IPS-18c (cell line): ENCODE data around the gene ABCB1.
"Not testable (repeated sequence)": the region's sequence is repeated elsewhere in the genome, so short reads cannot be mapped to it uniquely, and the experiment has no call there.

Experiments
- H3K4me3 ChIP-seq: 2 replicates; pipeline ENCODE4 v1.7.0; 2013; ENCODE audit warnings: low read depth, mild to moderate bottlenecking, low read length, moderate library complexity; ENCODE audit not compliant: insufficient read depth
- H3K9me3 ChIP-seq: one replicate; pipeline ENCODE4 v1.6.1; 2013; ENCODE audit warnings: mild to moderate bottlenecking, low read length, moderate library complexity; ENCODE audit not compliant: control insufficient read depth, insufficient read depth

The ABCB1 gene

GRCh38 chr7:87499494-87499893 lies 101.2 kb downstream of the ABCB1 start:
- H3K9me3 ChIP-seq, result no peaks in the 10 kb centered on the region
- no peak overlapping the region for H3K4me3 ChIP-seq

DNA sequence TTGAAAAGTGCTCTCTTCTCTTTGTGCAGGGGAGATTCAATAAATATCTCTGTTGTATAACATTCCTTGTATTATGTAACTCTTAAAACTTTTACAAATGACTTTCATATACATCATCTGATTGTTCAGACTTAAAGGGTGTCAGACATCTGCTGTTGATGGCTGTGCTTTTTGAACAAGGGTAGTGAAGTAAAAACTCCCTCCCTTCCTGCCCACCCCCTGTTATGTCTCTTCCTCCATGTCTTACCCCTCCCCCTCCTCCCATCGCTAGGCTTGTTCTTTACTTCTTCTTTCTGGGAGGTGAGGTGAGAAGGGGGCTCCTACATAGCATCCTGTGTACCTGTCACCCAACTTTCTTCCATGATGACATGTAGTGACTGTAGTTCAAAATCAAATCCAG lies 101.8 kb downstream of the ABCB1 start:
- Histone ChIP-seq H3K9me3 (no peaks in the 10 kb centered on the region), H3K4me3 (no peak overlapping the region)

DNA sequence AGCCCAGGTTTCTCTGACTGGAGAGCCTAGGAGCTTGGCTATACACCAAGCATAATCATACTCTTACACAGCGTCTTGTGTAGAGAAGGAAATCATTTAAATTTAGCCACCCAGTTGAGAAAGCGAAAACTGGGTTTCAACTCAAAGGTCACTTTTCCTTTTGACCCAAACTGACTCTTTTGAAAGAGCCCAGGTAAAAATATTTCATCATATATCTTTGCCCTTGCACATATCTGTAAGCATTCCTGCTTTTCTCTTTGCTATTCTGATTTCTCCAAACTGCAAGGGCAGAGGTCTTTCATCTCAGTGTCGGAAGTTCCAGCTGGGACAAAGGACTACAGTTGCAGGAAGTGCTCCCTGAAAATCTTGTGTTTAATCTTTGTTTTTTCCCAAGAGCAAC lies 103.2 kb downstream of the ABCB1 start:
- no peaks in the 10 kb centered on the region for H3K9me3 ChIP-seq
- H3K4me3 ChIP-seq, result no peak overlapping the region

- H3K4me3 ChIP-seq, result no peak overlapping the region
- no peaks in the 10 kb centered on the region for H3K9me3 ChIP-seq
Observed at GRCh38 chr7:87495366-87495765, 105.3 kb downstream of the ABCB1 start.

DNA sequence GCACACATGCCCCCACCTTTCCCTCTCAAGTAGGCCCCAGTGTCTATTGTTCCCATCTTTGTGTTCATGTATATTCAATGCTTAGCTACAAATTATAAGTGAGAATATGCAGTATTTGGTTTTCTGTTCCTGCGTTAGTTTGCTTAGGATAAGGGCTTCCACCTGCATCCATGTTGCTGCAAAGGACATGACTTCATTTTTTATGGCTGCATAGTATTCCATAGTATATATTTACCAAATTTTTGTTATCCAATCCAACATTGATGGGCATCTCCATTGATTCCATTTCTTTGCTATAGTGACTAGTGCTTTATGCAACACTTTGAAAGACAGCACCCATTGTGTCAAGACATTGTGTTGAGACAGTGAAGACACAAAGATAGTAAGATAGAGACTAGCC lies 106.2 kb downstream of the ABCB1 start:
- H3K9me3 ChIP-seq, result no peaks in the 10 kb centered on the region
- H3K4me3 ChIP-seq, result no peak overlapping the region

GRCh38 chr7:87483131-87483530 lies 117.6 kb downstream of the ABCB1 start:
- Histone ChIP-seq H3K9me3 (no peaks in the 10 kb centered on the region), H3K4me3 (no peak overlapping the region)

DNA sequence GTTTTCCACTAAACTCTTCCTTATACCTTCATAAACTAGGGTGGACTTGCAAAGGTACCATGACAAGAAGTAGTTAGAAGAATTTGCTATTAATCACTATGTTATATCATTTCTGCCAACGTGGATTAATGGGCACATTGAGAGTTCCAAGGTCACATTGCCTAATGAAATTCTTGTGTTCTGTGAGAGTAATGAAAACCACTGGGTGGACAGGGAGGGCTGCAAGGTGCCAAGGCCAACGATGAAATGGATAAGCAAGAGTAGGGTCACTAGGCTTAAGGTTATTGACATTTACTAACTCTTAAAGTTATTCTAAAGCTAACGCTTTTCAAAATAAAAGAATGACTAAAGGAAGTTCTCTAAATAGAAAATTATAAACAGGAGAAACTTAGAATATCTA lies 118.6 kb downstream of the ABCB1 start:
- Histone ChIP-seq H3K4me3 (no peak overlapping the region), H3K9me3 (no peaks in the 10 kb centered on the region)

DNA sequence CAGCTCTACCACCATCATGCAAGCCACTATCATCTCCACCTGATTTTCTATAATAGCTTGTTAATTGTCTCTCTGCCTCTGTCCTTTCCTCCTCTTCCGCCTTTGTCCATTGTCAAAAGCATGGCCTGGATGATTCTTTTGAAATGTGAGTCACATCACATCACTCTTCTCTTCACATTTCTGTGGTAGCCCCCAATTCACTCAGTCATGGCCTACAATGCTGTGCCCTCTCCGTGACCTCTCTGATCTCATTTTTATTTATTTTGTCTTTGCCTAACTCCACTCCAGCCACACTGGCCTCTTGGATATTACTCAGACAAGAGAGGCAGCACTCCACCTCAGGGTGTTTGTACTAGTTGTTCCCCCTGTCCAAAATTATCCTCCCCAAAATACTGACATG lies 120.3 kb downstream of the ABCB1 start:
- no peaks in the 10 kb centered on the region for H3K9me3 ChIP-seq
- H3K4me3 ChIP-seq, result no peak overlapping the region

DNA sequence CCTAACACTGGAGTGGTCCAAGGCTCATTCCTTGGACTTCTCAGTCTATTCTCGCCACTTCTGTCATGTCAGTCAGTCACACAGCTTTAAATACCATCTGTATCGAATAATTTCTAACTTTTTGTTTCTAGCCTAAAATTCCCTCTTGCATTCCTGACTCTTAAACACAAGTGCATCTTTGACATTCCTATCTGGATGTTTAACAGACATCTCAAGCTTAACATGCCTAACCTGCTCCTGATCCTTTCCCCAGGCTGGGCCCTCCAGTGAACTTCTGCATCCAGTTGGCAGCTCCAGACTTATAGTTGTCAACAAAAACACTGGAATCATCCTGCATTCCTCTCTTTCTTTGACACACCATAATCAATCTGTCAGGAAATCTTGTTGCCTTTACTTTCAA lies 120.7 kb downstream of the ABCB1 start:
- Histone ChIP-seq H3K4me3 (no peak overlapping the region), H3K9me3 (no peaks in the 10 kb centered on the region)

GRCh38 chr7:87476179-87476557 lies 124.5 kb downstream of the ABCB1 start:
- Histone ChIP-seq H3K9me3 (no peaks in the 10 kb centered on the region), H3K4me3 (peak overlapping the region; percentile 55; the same call in 1 of the 2 replicates)

DNA sequence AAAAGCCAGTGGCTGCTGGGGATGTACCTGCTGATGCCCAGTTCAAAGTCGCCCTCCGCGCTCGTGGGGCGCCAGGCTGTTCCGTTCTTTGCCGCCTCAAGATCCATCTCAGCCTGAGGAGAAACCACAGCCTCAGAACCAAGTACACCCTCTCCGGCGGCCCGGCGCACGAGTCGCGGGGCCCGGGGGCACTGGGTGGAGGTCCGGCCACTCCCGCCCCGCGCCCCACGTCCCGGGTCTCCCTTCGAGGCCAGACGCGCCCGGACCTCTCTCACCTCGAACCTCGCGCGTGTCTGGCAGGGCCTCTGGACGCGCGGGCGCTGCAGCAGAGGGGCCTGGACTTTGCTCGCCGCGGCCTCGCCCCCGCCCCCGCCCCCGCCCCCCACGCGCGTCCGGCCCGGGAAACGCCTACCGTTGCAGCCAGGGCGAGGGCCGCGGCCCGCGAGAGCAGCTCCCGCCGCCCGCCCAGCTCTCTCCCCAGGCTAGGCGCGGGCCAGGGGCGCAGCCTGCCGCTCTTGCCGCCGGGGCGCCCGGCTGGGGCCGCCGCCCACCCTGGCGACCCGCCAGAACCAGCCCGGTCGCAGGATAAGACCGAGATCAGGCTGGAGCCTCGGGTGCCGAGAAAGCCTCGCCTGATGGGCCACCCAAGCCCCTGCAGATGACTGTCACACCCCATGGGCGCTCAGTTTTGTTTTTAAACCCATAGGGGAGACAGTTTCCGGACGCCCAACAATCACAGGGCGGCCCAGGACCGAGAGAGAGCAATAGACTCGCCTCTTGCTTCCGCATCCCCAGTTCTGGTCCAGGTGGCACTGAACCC lies 125.1 kb downstream of the ABCB1 start, which contains the start of gene ABCB4:
TSS of gene ABCB4 (minus strand) at position 322 of the 820 bp plus-strand sequence. CDS start at position 107, 215 bp downstream.
- Histone ChIP-seq H3K4me3 (peak within 1 kb of the TSS; percentile 55), H3K9me3 (no peaks in the 10 kb centered on the region)

GRCh38 chr7:87474533-87475358 lies 125.9 kb downstream of the ABCB1 start:
- Histone ChIP-seq H3K9me3 (no peaks in the 10 kb centered on the region), H3K4me3 (peak overlapping the region; percentile 55)

GRCh38 chr7:87473986-87474385 lies 126.7 kb downstream of the ABCB1 start:
- Histone ChIP-seq H3K9me3 (no peaks in the 10 kb centered on the region), H3K4me3 (no peak overlapping the region)

GRCh38 chr7:87473192-87473591 lies 127.5 kb downstream of the ABCB1 start:
- H3K4me3 ChIP-seq, result no peak overlapping the region

GRCh38 chr7:87471473-87471872 lies 129.2 kb downstream of the ABCB1 start:
- no peak overlapping the region for H3K4me3 ChIP-seq
- H3K9me3 ChIP-seq, result no peaks in the 10 kb centered on the region

More at GRCh38 chr7:87473192-87473591, 127.5 kb downstream of the ABCB1 start:
- no peaks in the 10 kb centered on the region for H3K9me3 ChIP-seq

- H3K9me3 ChIP-seq, H3K4me3 ChIP-seq: not testable (repeated sequence)
Observed at GRCh38 chr7:87469204-87469603, 131.5 kb downstream of the ABCB1 start.

GRCh38 chr7:87465534-87465880 lies 135.2 kb downstream of the ABCB1 start:
- H3K4me3 ChIP-seq, H3K9me3 ChIP-seq: not testable (repeated sequence)

DNA sequence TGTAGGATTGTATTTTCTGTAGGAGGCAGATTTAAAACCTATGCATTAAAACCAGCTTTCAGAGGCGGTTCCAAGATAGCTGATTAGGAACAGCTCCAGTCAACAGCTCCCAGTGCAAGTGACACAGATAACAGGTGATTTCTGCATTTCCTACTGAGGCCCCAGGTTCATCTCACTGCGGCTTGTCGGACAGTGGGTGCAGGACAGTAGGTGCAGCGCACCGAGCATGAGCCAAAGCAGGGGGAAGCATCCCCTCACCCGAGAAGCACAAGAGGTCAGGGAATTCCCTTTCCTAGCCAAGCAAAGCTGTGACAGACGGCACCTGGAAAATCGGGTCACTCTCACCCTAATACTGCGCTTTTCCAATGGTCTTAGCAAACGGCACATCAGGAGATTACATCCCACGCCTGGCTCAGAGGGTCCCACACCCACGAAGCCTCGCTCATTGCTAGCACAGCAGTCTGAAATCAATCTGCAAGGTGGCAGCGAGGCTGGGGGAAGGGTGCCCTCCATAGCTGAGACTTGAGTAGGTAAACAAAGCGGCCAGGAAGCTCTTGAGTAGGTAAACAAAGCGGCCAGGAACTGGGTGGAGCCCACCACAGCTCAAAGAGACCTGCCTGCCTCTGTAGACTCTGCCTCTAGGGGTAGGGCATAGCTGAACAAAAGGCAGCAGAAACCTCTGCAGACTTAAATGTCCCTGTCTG lies 135.7 kb downstream of the ABCB1 start:
- peak overlapping the region; percentile 28; the same call in 1 of the 2 replicates for H3K4me3 ChIP-seq
- H3K9me3 ChIP-seq, result not testable (repeated sequence)
